ENCODE measurements around the gene SAMD13. TPM values are rescaled to one million over a fixed set of nuclear protein-coding genes. Genes with fewer than 3 reads are reported as not detected.

Gene SAMD13
- total RNA-seq, 1 experiment from 2014 or later, result 1.7 TPM

- DNase-seq, result no peak
- CTCF ChIA-PET, result no interaction called here
- H3K27me3 Mint-ChIP-seq (ENCODE audit: unreplicated experiment), result no peaks in the 10 kb centered on the region
- H3K4me3 Mint-ChIP-seq (ENCODE audit: low read depth, unreplicated experiment), result no peak overlapping the region
- H3K9me3 Mint-ChIP-seq (ENCODE audit: low read depth, unreplicated experiment), result peaks cover 4% of the 10 kb centered on the region
- no peaks in the 10 kb centered on the region for H3K36me3 Mint-ChIP-seq (ENCODE audit: insufficient read depth, unreplicated experiment)
- TF ChIP-seq, protein P1, sequence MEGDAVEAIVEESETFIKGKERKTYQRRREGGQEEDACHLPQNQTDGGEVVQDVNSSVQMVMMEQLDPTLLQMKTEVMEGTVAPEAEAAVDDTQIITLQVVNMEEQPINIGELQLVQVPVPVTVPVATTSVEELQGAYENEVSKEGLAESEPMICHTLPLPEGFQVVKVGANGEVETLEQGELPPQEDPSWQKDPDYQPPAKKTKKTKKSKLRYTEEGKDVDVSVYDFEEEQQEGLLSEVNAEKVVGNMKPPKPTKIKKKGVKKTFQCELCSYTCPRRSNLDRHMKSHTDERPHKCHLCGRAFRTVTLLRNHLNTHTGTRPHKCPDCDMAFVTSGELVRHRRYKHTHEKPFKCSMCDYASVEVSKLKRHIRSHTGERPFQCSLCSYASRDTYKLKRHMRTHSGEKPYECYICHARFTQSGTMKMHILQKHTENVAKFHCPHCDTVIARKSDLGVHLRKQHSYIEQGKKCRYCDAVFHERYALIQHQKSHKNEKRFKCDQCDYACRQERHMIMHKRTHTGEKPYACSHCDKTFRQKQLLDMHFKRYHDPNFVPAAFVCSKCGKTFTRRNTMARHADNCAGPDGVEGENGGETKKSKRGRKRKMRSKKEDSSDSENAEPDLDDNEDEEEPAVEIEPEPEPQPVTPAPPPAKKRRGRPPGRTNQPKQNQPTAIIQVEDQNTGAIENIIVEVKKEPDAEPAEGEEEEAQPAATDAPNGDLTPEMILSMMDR (IDR thresholded peaks at IDR 0.05; ENCODE audit: unreplicated experiment), result no peak
- H3K4me1 Mint-ChIP-seq (ENCODE audit: low read depth, unreplicated experiment), result peaks cover 8% of the 10 kb centered on the region
- no TSS peak for BruUV-seq (replicated peaks)
- intact Hi-C loops (cut with micrococcal nuclease; ENCODE audit: unreplicated experiment), result no loop called here
- no peak overlapping the region for H3K27ac Mint-ChIP-seq (ENCODE audit: unreplicated experiment)
Measured at GRCh38 chr1:84353695-84354094, 52.2 kb downstream of the SAMD13 start.

DNA sequence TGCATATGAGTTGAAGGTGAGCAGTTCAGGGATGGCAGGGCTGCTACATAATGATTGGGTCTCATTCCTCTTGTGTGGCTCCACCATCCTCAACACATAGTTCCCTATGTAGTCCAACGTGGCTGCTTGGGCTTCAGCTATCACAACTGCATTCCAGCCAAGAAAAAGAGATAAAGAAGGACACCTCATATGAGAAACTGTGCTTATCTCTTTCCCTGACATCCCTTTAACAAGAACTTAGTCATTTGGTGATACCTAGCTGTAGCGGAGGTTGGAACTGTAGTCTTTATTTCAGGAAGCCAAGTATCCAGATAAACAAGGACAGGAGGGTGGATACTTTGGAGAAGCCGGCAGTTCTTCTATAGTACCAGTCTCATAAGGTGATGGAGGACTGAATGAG lies 54.0 kb downstream of the SAMD13 start:
- intact Hi-C loops (cut with micrococcal nuclease; ENCODE audit: unreplicated experiment), result no loop called here
- TF ChIP-seq, protein P1 (IDR thresholded peaks at IDR 0.05; ENCODE audit: unreplicated experiment), result no peak
- Mint-ChIP-seq H3K27me3 (ENCODE audit: unreplicated experiment) (no peaks in the 10 kb centered on the region), H3K9me3 (ENCODE audit: low read depth, unreplicated experiment) (peaks cover 4% of the 10 kb centered on the region), H3K27ac (ENCODE audit: unreplicated experiment) (no peak overlapping the region), H3K4me3 (ENCODE audit: low read depth, unreplicated experiment) (no peak overlapping the region), H3K36me3 (ENCODE audit: insufficient read depth, unreplicated experiment) (no peaks in the 10 kb centered on the region), H3K4me1 (ENCODE audit: low read depth, unreplicated experiment) (peaks cover 8% of the 10 kb centered on the region)
- BruUV-seq (replicated peaks), result no TSS peak
- CTCF ChIA-PET, result no interaction called here
- no peak for DNase-seq

- no peaks in the 10 kb centered on the region for H3K36me3 Mint-ChIP-seq (ENCODE audit: insufficient read depth, unreplicated experiment)
- H3K4me1 Mint-ChIP-seq (ENCODE audit: low read depth, unreplicated experiment), result peaks cover 14% of the 10 kb centered on the region
- CTCF ChIA-PET, result no interaction called here
Measured at GRCh38 chr1:84356881-84357280, 55.4 kb downstream of the SAMD13 start.

DNA sequence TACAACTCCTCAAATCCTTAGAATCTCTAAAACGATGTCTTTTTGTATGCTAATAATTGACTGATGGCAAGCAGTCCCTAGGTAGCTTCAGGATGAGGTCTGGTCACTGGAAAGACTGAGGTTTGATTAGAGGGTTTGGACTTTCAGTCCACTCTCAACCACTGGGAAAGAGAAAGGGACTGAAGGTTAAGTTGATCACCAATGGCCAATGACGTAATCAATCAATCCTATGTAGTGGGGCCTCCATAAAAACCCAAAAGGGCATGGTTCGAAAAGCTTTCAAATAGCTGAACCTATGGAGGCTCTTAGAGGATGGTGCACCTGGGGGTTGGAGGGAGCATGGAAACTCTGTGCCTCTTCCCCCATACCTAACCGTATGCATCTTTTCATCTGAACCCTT lies 57.2 kb downstream of the SAMD13 start:
- TF ChIP-seq, protein P1 (IDR thresholded peaks at IDR 0.05; ENCODE audit: unreplicated experiment), result no peak
- intact Hi-C loops (cut with micrococcal nuclease; ENCODE audit: unreplicated experiment), result no loop called here
- H3K36me3 Mint-ChIP-seq (ENCODE audit: insufficient read depth, unreplicated experiment), result no peaks in the 10 kb centered on the region
- no peak for DNase-seq
- no peak overlapping the region for H3K27ac Mint-ChIP-seq (ENCODE audit: unreplicated experiment)
- peaks cover 4% of the 10 kb centered on the region for H3K9me3 Mint-ChIP-seq (ENCODE audit: low read depth, unreplicated experiment)
- no peaks in the 10 kb centered on the region for H3K27me3 Mint-ChIP-seq (ENCODE audit: unreplicated experiment)
- CTCF ChIA-PET, result no interaction called here
- no TSS peak for BruUV-seq (replicated peaks)
- no peak overlapping the region for H3K4me3 Mint-ChIP-seq (ENCODE audit: low read depth, unreplicated experiment)
- H3K4me1 Mint-ChIP-seq (ENCODE audit: low read depth, unreplicated experiment), result peaks cover 19% of the 10 kb centered on the region

More at GRCh38 chr1:84356881-84357280, 55.4 kb downstream of the SAMD13 start:
- no peak for DNase-seq
- intact Hi-C loops (cut with micrococcal nuclease; ENCODE audit: unreplicated experiment), result no loop called here
- Mint-ChIP-seq H3K4me3 (ENCODE audit: low read depth, unreplicated experiment) (no peak overlapping the region), H3K9me3 (ENCODE audit: low read depth, unreplicated experiment) (peaks cover 4% of the 10 kb centered on the region), H3K27ac (ENCODE audit: unreplicated experiment) (no peak overlapping the region), H3K27me3 (ENCODE audit: unreplicated experiment) (no peaks in the 10 kb centered on the region)
- BruUV-seq (replicated peaks), result no TSS peak
- TF ChIP-seq, protein P1 (IDR thresholded peaks at IDR 0.05; ENCODE audit: unreplicated experiment), result no peak
